BE2C (cell line): Measurements from ENCODE around the gene BRD7.

Experiments
- DNase-seq: peaks from one replicate; pipeline ENCODE4 v3.0.0-alpha.2; 2020
- H3K27me3 ChIP-seq: fragments of 250-450 bp; sonication (Bioruptor Pico); 2 replicates; pipeline ENCODE4 v1.5.1; 2020; ENCODE audit warnings: mild to moderate bottlenecking
- H3K36me3 ChIP-seq: fragments of 250-450 bp; sonication (Bioruptor Pico); 2 replicates; pipeline ENCODE4 v1.5.1; 2020; ENCODE audit warnings: mild to moderate bottlenecking
- H3K4me1 ChIP-seq: fragments of 250-450 bp; sonication (Bioruptor Pico); 2 replicates; pipeline ENCODE4 v1.5.1; 2020
- H3K4me3 ChIP-seq: 2 replicates; pipeline ENCODE4 v1.5.1; 2011; ENCODE audit warnings: low read depth, low read length
- H3K9me3 ChIP-seq: fragments of 250-450 bp; sonication (Bioruptor Pico); 2 replicates; pipeline ENCODE4 v1.5.1; 2020
- CTCF ChIP-seq: IDR thresholded peaks from 2 replicates; pipeline ENCODE4 v1.5.1; 2012; ENCODE audit warnings: mild to moderate bottlenecking, low read depth, low read length

The BRD7 gene

DNA sequence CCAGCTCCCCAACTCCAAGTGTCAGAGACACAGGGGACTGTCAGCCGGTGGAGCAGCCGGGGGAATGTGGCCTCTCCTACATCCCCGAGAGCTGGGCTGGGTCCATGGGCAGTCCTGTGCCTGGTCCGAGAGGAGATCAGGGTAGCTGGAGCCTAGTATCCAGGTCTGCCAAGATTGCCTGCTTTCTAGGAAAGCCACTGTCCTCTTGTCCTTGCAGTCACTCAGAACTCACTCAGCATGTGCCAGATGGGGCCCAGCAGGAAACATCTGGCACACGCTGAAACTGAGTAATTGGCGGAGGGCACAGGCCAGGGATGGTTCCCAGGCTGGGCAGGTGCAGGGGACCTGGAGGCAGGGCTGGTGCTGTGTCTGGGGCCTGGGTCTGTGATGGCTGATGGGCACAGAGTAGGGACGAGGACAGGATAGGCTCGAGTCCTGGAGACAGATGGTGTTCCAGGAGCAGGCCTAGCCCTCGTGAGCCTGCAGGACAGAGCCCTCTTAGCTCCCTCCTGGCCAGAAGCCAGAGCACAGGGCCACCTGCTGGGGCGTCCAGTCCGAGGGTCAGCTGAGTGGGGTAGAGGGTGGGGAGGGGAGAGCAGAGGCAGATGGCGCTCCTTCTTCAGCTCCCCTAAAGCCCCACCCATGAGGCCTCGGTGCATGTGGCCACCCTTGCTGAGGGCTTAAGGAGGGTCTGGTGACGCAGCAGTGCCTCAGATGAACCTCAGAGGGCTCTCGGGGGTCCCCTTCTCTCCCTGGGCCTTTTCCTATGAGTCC, 71.3 kb downstream of the BRD7 start:
- DNase-seq: peak; percentile 77
- no peak for TF ChIP-seq CTCF
- Histone ChIP-seq H3K4me3 (no peak overlapping the region), H3K36me3 (no peaks in the 10 kb centered on the region), H3K9me3 (no peaks in the 10 kb centered on the region), H3K27me3 (no peaks in the 10 kb centered on the region), H3K4me1 (peaks cover 8% of the 10 kb centered on the region)

DNA sequence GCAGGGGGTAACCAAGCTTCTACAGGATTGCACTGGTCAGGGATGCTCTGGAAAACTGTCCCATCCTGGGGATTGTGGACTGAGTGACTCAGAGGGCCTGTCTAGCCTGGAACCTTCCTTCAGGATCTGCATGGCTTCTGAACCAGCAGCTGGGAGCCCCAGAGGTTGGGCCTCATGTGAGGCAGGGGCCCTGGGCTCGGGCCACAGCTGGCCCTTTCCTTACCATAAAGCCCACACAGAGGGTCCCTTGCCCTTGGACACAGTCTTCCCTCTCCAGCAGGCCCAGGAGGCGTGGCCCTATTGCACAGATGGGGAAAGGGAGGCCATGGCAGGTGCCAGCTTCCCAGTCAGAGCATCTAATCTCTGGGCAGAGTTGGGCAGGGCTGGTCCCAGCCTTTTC, 72.0 kb downstream of the BRD7 start:
- TF ChIP-seq CTCF: no peak
- H3K9me3 ChIP-seq: no peaks in the 10 kb centered on the region
- no peak overlapping the region for H3K4me3 ChIP-seq
- no peak for DNase-seq
- peaks cover 8% of the 10 kb centered on the region for H3K4me1 ChIP-seq
- H3K36me3 ChIP-seq: no peaks in the 10 kb centered on the region
- no peaks in the 10 kb centered on the region for H3K27me3 ChIP-seq

DNA sequence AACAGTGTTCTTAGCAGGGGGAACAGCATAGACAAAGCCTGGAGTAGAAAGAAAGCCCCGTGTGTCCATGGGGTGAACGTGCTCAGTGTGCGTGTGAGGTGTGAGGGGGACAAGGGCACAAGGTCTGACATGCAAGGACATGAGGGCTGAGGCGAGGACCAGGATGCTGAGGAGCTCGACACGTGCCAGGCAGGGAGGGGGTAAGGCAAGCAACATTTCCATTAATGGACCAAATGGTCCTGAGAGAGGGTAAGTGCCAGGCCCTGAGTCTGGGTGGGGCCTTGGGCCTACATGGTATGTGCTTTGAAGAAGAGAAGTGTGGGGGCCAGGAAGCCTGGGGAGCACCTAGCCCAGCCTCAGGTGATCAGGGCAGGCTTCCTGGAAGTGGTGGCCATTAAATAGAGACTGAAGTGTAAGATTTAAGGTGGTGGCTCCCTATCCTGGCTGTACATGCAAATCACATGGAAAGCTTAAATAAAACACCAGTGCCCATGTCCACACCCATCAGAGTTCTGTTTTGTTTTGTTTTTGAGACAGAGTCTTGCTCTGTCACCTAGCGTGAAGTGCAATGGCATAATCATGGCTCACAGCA, 73.2 kb downstream of the BRD7 start:
- no peak for DNase-seq
- H3K36me3 ChIP-seq: no peaks in the 10 kb centered on the region
- no peaks in the 10 kb centered on the region for H3K27me3 ChIP-seq
- peaks cover 8% of the 10 kb centered on the region for H3K4me1 ChIP-seq
- no peaks in the 10 kb centered on the region for H3K9me3 ChIP-seq
- TF ChIP-seq CTCF: no peak
- H3K4me3 ChIP-seq: no peak overlapping the region

GRCh38 chr16:50294955-50295354, 73.8 kb downstream of the BRD7 start:
- TF ChIP-seq CTCF: no peak

DNA sequence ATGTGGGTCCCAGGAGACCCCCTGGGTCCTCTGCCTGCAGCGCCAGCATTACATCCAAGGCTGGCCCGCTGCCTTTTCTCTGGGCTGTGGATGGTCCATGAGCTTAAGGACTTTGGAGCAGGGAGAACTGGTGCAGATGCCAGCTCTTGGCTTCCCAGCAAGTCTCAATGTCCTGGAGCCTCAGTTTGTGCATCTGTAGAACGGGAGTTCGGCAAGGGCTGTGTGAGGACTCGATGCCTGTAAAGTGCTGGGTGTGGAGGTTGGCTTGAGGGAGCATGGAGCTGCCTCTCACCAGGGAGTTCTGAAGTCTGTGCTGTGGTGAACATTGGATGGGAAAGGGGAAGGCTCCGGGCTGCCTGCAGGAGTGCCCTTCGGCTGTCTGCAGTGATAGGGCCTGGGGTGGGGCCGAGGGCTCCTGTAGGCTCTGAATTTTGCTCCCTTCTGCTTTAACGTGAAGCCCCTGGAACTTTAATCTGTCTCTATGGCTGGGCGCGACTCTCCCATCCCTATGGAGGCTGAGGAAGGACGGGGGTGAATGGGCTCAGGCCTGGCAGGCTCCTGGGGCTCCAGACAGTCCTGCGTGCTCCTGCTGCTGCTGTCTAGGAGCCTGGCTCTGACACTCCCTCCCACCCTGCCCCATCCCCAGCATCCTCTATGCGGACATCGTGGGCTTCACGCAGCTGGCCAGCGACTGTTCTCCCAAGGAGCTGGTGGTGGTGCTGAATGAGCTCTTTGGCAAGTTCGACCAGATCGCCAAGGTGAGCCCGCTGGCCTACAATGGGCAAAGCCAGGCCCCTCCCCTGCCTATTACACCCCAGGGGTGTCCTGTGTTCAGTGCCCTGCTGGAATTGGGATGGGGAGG, 74.6 kb downstream of the BRD7 start:
- DNase-seq: no peak
- Histone ChIP-seq H3K36me3 (no peaks in the 10 kb centered on the region), H3K27me3 (no peaks in the 10 kb centered on the region), H3K4me1 (peaks cover 8% of the 10 kb centered on the region), H3K9me3 (no peaks in the 10 kb centered on the region), H3K4me3 (no peak overlapping the region)
- no peak for TF ChIP-seq CTCF

More at GRCh38 chr16:50294955-50295354, 73.8 kb downstream of the BRD7 start:
- no peak overlapping the region for H3K4me3 ChIP-seq
- no peak for DNase-seq
- H3K4me1 ChIP-seq: peaks cover 8% of the 10 kb centered on the region
- H3K36me3 ChIP-seq: no peaks in the 10 kb centered on the region
- H3K9me3 ChIP-seq: no peaks in the 10 kb centered on the region
- no peaks in the 10 kb centered on the region for H3K27me3 ChIP-seq
